PFSK-1 (cell line): ENCODE results near the gene RSPH1.

Experiments
- FOXP2 ChIP-seq: optimal IDR thresholded peaks from 2 replicates; pipeline ENCODE3; 2011; ENCODE audit warnings: borderline replicate concordance, control low read depth, inconsistent platforms; ENCODE audit not compliant: insufficient read depth; ENCODE audit errors: extremely low read length, extremely low read depth
- POLR2AphosphoS5 ChIP-seq: IDR thresholded peaks from 2 replicates; pipeline ENCODE4 v1.6.1; 2012; ENCODE audit warnings: low read depth, mild to moderate bottlenecking, control low read depth, low read length, moderate library complexity
- REST ChIP-seq, 2 experiments: IDR thresholded peaks; 2 replicates each; pipeline versions ENCODE4 v1.6.1 to v1.8.0; 2011 to 2012; ENCODE audit warnings: low read depth in 2 of 2, low read length in 2 of 2, control low read depth in 1 of 2, inconsistent platforms in 1 of 2, mild to moderate bottlenecking in 1 of 2, moderate library complexity in 1 of 2; ENCODE audit not compliant: insufficient read depth in 1 of 2
- SIN3A ChIP-seq: IDR thresholded peaks from 2 replicates; pipeline ENCODE4 v1.6.1; 2012; ENCODE audit warnings: mild to moderate bottlenecking, low read length, moderate library complexity, borderline replicate concordance; ENCODE audit not compliant: insufficient read depth

- TF ChIP-seq POLR2AphosphoS5 (no peak), SIN3A (no peak), REST (IDR thresholded peaks at IDR 0.05; ENCODE audit: insufficient read depth in 1 of 2, low read depth in 2 of 2, low read length in 2 of 2) (no peak), FOXP2 (no peak)
Observed at GRCh38 chr21:42481169-42481568, 14.9 kb downstream of the RSPH1 start.
